ENCODE measurements around the gene TMSB4X.

TMSB4X gene

DNA sequence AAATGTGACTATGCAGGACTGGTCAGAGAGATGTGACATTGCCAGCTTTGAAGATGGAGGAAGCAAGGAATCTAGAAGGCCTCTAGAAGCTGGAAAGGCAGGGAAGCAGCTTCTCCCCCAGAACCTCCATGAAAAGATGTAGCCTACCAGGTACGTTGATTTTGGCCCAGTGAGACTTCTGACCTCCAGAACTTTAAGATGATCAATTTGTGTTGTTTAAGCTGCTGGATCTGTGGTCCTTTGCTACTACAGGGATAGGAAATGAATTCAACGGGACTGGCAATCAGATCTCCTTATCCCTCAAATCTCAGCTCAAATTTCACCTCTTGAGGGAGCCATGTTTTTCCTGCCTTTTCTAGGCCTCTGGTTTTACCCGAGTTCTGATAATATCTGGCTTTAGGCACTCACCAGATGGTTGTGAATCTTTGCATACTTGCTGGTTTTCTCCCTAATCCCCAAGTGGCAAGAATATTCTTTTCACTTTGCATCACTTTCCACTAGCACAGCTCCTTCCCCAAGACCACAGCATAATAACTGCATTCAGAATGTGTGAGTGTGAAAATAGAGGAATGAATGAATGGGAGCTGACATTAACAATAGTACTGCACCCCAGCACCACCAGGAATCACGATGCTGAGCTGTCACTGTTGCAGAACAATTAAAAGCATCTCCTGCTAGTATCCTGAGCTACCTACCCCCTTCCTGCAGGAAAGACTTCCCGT is 25.5 kb upstream of the TMSB4X start:
- Histone ChIP-seq H3K4me2 (no peak overlapping the region; the same call in 1 of the 2 replicates), H4K20me1 (ENCODE audit: insufficient read depth) (no peaks in the 10 kb centered on the region), H3K27ac (no peak overlapping the region), H3K36me3 (ENCODE audit: insufficient read depth) (no peaks in the 10 kb centered on the region), H3K27me3 (ENCODE audit: insufficient read depth, low read depth) (no peaks in the 10 kb centered on the region), H2AFZ (ENCODE audit: low read depth) (peak overlapping the region; percentile 50), H3K9ac (no peak overlapping the region), H3K4me1 (ENCODE audit: low read depth, poor library complexity, severe bottlenecking) (peaks cover 49% of the 10 kb centered on the region), H3K79me2 (ENCODE audit: insufficient read depth, low read depth) (no peaks in the 10 kb centered on the region), H3K4me3 (IDR thresholded peaks at IDR 0.05; ENCODE audit: insufficient read depth, low read depth, low read length) (no peak overlapping the region)
- TF ChIP-seq, protein P1, sequence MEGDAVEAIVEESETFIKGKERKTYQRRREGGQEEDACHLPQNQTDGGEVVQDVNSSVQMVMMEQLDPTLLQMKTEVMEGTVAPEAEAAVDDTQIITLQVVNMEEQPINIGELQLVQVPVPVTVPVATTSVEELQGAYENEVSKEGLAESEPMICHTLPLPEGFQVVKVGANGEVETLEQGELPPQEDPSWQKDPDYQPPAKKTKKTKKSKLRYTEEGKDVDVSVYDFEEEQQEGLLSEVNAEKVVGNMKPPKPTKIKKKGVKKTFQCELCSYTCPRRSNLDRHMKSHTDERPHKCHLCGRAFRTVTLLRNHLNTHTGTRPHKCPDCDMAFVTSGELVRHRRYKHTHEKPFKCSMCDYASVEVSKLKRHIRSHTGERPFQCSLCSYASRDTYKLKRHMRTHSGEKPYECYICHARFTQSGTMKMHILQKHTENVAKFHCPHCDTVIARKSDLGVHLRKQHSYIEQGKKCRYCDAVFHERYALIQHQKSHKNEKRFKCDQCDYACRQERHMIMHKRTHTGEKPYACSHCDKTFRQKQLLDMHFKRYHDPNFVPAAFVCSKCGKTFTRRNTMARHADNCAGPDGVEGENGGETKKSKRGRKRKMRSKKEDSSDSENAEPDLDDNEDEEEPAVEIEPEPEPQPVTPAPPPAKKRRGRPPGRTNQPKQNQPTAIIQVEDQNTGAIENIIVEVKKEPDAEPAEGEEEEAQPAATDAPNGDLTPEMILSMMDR (conservative IDR thresholded peaks at IDR 0.05; ENCODE audit: low read depth, low read length) = no peak

- peaks cover 56% of the 10 kb centered on the region for H3K4me1 ChIP-seq (ENCODE audit: low read depth, poor library complexity, severe bottlenecking)
- H4K20me1 ChIP-seq (ENCODE audit: insufficient read depth) = no peaks in the 10 kb centered on the region
- H2AFZ ChIP-seq (ENCODE audit: low read depth) = peak overlapping the region; percentile 50
- no peaks in the 10 kb centered on the region for H3K27me3 ChIP-seq (ENCODE audit: insufficient read depth, low read depth)
- no peaks in the 10 kb centered on the region for H3K79me2 ChIP-seq (ENCODE audit: insufficient read depth, low read depth)
- H3K27ac ChIP-seq = no peak overlapping the region
- TF ChIP-seq, protein P1 (conservative IDR thresholded peaks at IDR 0.05; ENCODE audit: low read depth, low read length) = no peak
- H3K4me2 ChIP-seq = no peak overlapping the region; the same call in 1 of the 2 replicates
- no peak overlapping the region for H3K4me3 ChIP-seq (IDR thresholded peaks at IDR 0.05; ENCODE audit: insufficient read depth, low read depth, low read length)
- H3K36me3 ChIP-seq (ENCODE audit: insufficient read depth) = no peaks in the 10 kb centered on the region
- H3K9ac ChIP-seq = no peak overlapping the region; the same call in 1 of the 2 replicates
Observed at GRCh38 chrX:12949927-12950656, 24.8 kb upstream of the TMSB4X start.

DNA sequence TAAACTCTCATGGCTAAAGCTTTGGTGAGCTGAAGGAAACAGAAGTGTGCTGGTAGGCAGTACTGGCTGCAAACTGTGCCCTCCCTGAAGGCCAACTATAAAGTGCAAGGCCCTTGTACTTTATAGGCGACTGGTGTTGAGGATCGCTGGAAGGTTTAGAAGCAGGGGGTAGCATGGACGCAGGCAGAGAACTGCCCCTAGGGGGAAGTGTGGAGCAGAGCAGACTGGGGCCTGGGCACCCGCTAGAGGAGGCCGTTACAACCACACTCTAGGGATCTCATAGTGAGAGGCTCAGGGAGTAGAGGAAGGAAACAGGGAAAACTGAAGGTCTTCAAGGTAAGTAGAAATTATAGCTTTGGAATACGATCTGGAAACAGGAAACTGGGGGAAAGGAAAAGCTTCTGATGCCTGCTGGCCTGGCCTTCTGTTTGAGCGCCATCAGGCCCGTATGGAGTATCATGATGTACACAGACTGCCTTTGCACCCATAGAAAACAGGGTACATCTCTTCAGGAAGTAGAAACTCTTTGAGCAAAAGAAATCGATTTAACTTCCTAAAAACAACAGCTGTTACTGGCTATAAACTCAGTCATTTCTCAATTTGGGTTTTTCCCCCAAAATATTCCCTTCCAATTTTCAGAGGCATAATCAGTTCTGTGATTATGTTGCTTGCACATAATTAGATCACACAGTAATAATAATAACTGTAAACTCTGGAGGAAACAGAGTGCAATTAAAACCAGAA is 23.9 kb upstream of the TMSB4X start:
- H3K4me1 ChIP-seq (ENCODE audit: low read depth, poor library complexity, severe bottlenecking) = peaks cover 65% of the 10 kb centered on the region
- H3K4me2 ChIP-seq = no peak overlapping the region; the same call in 1 of the 2 replicates
- H3K4me3 ChIP-seq (IDR thresholded peaks at IDR 0.05; ENCODE audit: insufficient read depth, low read depth, low read length) = no peak overlapping the region

GRCh38 chrX:12951595-12951975 is 23.3 kb upstream of the TMSB4X start:
- H3K4me3 ChIP-seq (IDR thresholded peaks at IDR 0.05; ENCODE audit: insufficient read depth, low read depth, low read length) = no peak overlapping the region
- no peaks in the 10 kb centered on the region for H3K27me3 ChIP-seq (ENCODE audit: insufficient read depth, low read depth)
- H2AFZ ChIP-seq (ENCODE audit: low read depth) = no peak overlapping the region
- no peaks in the 10 kb centered on the region for H3K36me3 ChIP-seq (ENCODE audit: insufficient read depth)
- TF ChIP-seq, protein P1 (conservative IDR thresholded peaks at IDR 0.05; ENCODE audit: low read depth, low read length) = no peak
- H3K79me2 ChIP-seq (ENCODE audit: insufficient read depth, low read depth) = no peaks in the 10 kb centered on the region
- H3K4me2 ChIP-seq = no peak overlapping the region
- no peaks in the 10 kb centered on the region for H4K20me1 ChIP-seq (ENCODE audit: insufficient read depth)
- H3K9ac ChIP-seq = no peak overlapping the region
- no peak overlapping the region for H3K27ac ChIP-seq
- H3K4me1 ChIP-seq (ENCODE audit: low read depth, poor library complexity, severe bottlenecking) = peaks cover 69% of the 10 kb centered on the region

More for the DNA sequence above, 23.9 kb upstream of the TMSB4X start:
- TF ChIP-seq, protein P1 (conservative IDR thresholded peaks at IDR 0.05; ENCODE audit: low read depth, low read length) = peak; percentile 48
- Histone ChIP-seq H3K9ac (no peak overlapping the region), H3K27ac (no peak overlapping the region), H3K27me3 (ENCODE audit: insufficient read depth, low read depth) (no peaks in the 10 kb centered on the region), H4K20me1 (ENCODE audit: insufficient read depth) (no peaks in the 10 kb centered on the region), H3K79me2 (ENCODE audit: insufficient read depth, low read depth) (no peaks in the 10 kb centered on the region), H2AFZ (ENCODE audit: low read depth) (no peak overlapping the region), H3K36me3 (ENCODE audit: insufficient read depth) (no peaks in the 10 kb centered on the region)
